Heart right ventricle (tissue), 16 donors: ENCODE results near the gene ZNF727. TPM values are rescaled to one million over a fixed set of nuclear protein-coding genes. Genes with fewer than 3 reads are reported as not detected.
"Not testable (repeated sequence)": the region's sequence is repeated elsewhere in the genome, so short reads cannot be mapped to it uniquely, and the experiment has no call there.

Source experiments
- ATAC-seq, 8 donors: fragments of 200-7000 bp; cut with Tn5 transposase; one replicate each; pipeline ENCODE4 v1.9.1; 2020; ENCODE audit warnings: mild to moderate bottlenecking in 8 of 8, moderate library complexity in 8 of 8, moderate number of reproducible peaks in 1 of 8
- DNase-seq, 2 donors: peaks; one replicate each; pipeline ENCODE4 v3.0.0-alpha.2; 2020
- H3K27ac ChIP-seq, 10 donors: fragments of 200-600 bp; sonication (generic) in 2 of 10; one replicate each; pipeline versions ENCODE4 v1.5.0 to v1.8.0; 2020 to 2022; ENCODE audit warnings: mild to moderate bottlenecking in 3 of 10
- H3K27me3 ChIP-seq, 7 donors: fragments of 200-600 bp; one replicate each; pipeline ENCODE4 v1.8.0; 2021 to 2022; ENCODE audit warnings: mild to moderate bottlenecking in 2 of 7
- H3K36me3 ChIP-seq, 9 donors: fragments of 200-600 bp; sonication (generic) in 1 of 9; one replicate each; pipeline versions ENCODE4 v1.5.0 to v1.8.0; 2020 to 2022; ENCODE audit warnings: mild to moderate bottlenecking in 2 of 9
- H3K4me1 ChIP-seq, 9 donors: fragments of 200-600 bp; sonication (generic) in 1 of 9; one replicate each; pipeline versions ENCODE4 v1.5.0 to v1.8.0; 2020 to 2022; ENCODE audit warnings: mild to moderate bottlenecking in 4 of 9
- H3K4me3 ChIP-seq, 10 donors: fragments of 200-600 bp; sonication (generic) in 2 of 10; one replicate each; pipeline versions ENCODE4 v1.5.0 to v1.8.0; 2020 to 2022; ENCODE audit warnings: mild to moderate bottlenecking in 7 of 10, moderate library complexity in 2 of 10
- H3K9me3 ChIP-seq, 11 donors: fragments of 200-600 bp in 10 of 11; sonication (generic) in 2 of 11; one replicate each; pipeline versions ENCODE4 v1.5.0 to v1.8.0; 2013 to 2022; ENCODE audit warnings: mild to moderate bottlenecking in 2 of 11, control low read depth in 1 of 11, moderate library complexity in 1 of 11
- WGBS, 2 donors: extraction: QIAGEN DNeasy Blood & Tissue Kit; methylation state at CpG; one replicate each; pipeline ENCODE4 v1.1.7; 2013; ENCODE audit warnings: inconsistent platforms in 1 of 2; 5-methylcytosine and 5-hydroxymethylcytosine counted together
- intact Hi-C, 10 donors: fragments of 100-400 bp; cut with DNase I; formaldehyde crosslinking; loops; one replicate each; pipeline versions ENCODE4 v1.11.1 to v1.14.2; 2022
- long read RNA-seq, 3 donors: library from polyadenylated mRNA; unstranded; transcript quantifications; one replicate each; pipeline ENCODE4 v2.0.0, GENCODE V29; 2020 to 2021
- polyA plus RNA-seq, 2 donors: library from polyadenylated mRNA; stranded (reverse); fragments of 200-250 nt; gene quantifications; one replicate each; pipeline ENCODE4 v1.2.3, GENCODE V29; 2013
- total RNA-seq, 10 donors: library from RNA; stranded (reverse); fragmentation: NEBNext Ultra II Directional in 3 of 10; extraction: Animal tissue kit (Norgen Biotek cat#: 25700) in 3 of 10; gene quantifications; one replicate each; pipeline versions ENCODE4 v1.2.1 to v1.2.4, GENCODE V29; 2021 to 2023
- TF ChIP-seq, protein P1 (sequence below), 9 donors: fragments of 200-600 bp; sonication (generic) in 2 of 9; IDR thresholded peaks; one replicate each; pipeline versions ENCODE4 v1.5.0 to v1.8.0; 2021 to 2022; ENCODE audit warnings: antibody characterized with exemption in 9 of 9, mild to moderate bottlenecking in 5 of 9, moderate library complexity in 1 of 9
- donor health status: Arrhythmogenic right ventricular cardiomyopathy.
- donor health status: ischemic (EF 13 %, LVEDD 7.1; RV severe dilation, severe dysfunction).
- donor health status: healthy with polysubstance abuse.
- donor health status: DM: no; HTN: yes; CAD: no.
- donor health status: DM: no; HTN: no; CAD: no.
- donor health status: ischemic (EF 25% LVEDD 6.9; RV normal size, moderate dysfunction).
- donor health status: ischemic (EF 25% LVEDD 5.7; RV mildly dilated, moderate dysfunction).
- donor health status: healthy.
- donor health status: DM: yes; HTN: yes; CAD: no.
- donor health status: Ischemic cardiomyopathy.
- donor health status: ischemic (EF 35%, LVEDD 5.7; RV mildly dilated, moderate dysfunction).
- donor health status: nonischemic (EF 11% LVEDD 7.7; RV severe dilation, severe dysfunction).
- donor health status: DM: yes; HTN: yes; CAD: no.
- donor health status: PGD.
- donor health status: ischemic (EF 29% LVEDD 5.4; RV normal size, mild dysfunction).
- donor health status: nonischemic (EF 23%, LVEDD 6.1; RV moderate dilation, normal function).

ZNF727 gene
- total RNA-seq (1 to 10 TPM; 1.4 to 5.1 (median 2.5) TPM), polyA plus RNA-seq (under 1 TPM in 1 of 2 donors, not detected in 1; 0.29 TPM)
- long read RNA-seq, donor 1, partial matches to known transcripts = 0 of 1 reads
- long read RNA-seq, donor 1, other reads (novel, unspliced or antisense) = 0 of 1 reads
- long read RNA-seq, donor 2, partial matches to known transcripts = 0 of 1 reads
- long read RNA-seq, donor 2, other reads (novel, unspliced or antisense) = 0 of 1 reads
- long read RNA-seq, donor 3, partial matches to known transcripts = 1 of 3 reads
- long read RNA-seq, donor 3, other reads (novel, unspliced or antisense) = 2 of 3 reads

DNA sequence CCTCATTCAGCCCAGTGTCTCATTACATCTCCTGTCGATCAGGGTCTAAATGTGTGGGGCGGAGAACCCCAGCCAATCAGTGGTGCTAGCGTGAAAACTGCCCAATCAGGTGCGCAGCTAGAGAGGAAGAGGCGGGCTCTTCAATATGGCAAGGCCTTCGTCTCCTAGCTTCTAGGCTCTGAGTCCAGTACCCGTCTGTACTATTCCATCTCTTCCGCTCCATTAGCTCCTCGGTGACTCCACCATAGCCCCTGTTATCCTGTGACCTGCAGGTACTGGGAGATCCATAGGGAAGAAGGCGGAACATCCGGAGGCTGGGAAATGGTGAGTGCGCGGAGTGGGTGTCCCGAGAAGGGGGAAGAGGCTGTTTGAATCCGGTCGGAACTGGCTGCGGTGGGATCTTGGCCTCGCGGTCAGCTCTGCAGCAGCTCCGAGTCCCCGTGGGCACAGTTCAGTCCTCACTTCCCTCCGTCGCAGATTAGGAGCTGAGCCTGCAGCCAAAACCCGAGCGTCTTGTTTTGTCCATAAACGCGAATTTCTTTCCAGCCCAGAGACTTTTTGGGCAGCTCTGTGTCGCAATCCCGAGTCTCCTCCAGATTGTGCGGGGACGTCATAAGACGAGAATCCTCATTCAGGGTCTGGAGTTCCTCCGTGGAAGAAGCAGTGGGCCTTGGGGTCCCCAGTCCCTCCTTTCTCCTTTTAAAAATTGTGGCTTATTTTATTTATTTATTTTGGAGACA, at the start of gene ZNF727:
Gene ZNF727, plus strand, starts transcription at position 134 of the 740 bp plus-strand sequence. Its CDS starts 188 bp downstream, at position 322.
- Histone ChIP-seq H3K27ac (peak within 1 kb of the TSS; percentile 31 to 88 (median 84)), H3K4me1 (peaks cover 0 to 10% (median 0%) of the 10 kb centered on the region in 9 donors), H3K4me3 (peak within 1 kb of the TSS; percentile 52 to 75 (median 62)), H3K36me3 (no peaks in the 10 kb centered on the region), H3K27me3 (no peaks in the 10 kb centered on the region), H3K9me3 (peaks cover 0 to 89% (median 4%) of the 10 kb centered on the region in 11 donors)
- WGBS, 2 donors = 6 to 9% methylated on average over 33 of the region's 33 CpGs
- TF ChIP-seq, protein P1, sequence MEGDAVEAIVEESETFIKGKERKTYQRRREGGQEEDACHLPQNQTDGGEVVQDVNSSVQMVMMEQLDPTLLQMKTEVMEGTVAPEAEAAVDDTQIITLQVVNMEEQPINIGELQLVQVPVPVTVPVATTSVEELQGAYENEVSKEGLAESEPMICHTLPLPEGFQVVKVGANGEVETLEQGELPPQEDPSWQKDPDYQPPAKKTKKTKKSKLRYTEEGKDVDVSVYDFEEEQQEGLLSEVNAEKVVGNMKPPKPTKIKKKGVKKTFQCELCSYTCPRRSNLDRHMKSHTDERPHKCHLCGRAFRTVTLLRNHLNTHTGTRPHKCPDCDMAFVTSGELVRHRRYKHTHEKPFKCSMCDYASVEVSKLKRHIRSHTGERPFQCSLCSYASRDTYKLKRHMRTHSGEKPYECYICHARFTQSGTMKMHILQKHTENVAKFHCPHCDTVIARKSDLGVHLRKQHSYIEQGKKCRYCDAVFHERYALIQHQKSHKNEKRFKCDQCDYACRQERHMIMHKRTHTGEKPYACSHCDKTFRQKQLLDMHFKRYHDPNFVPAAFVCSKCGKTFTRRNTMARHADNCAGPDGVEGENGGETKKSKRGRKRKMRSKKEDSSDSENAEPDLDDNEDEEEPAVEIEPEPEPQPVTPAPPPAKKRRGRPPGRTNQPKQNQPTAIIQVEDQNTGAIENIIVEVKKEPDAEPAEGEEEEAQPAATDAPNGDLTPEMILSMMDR (IDR thresholded peaks at IDR 0.05) = no peak
- DNase-seq (peak; percentile 65 to 84), ATAC-seq (peak; percentile 95 to 100 (median 98))
- intact Hi-C loops = loop anchor here in 2 of 10 donors (10.0 kb wide), 2 partner anchors 61 to 121 kb away; no protein-coding TSS in a partner anchor

DNA sequence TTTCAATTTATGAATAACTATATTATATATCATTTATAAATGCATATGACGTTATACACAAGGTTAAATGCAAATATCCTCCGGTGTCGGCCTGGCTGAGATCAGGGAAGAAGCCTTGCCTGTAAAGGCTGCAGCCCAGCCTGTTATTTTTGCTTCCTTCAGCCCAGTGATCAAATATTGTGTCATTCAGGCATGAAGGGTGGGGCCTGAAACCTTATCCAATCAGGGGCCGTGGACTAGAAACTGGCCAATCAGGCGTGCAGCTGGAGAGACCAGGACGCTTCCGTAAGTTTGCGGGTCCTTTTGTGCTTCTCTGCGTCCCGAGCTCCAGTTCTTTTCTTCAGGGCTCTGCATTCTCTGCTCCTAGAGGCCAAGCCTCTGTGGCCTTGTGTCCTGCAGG, 46.7 kb upstream of the ZNF727 start, which contains the start of gene ZNF722:
Gene ZNF722, plus strand, starts transcription at position 301 of the 400 bp plus-strand sequence. CDS start 113 bp downstream, outside the sequence.
- H3K9me3 ChIP-seq = peaks cover 0 to 94% (median 6%) of the 10 kb centered on the region in 11 donors
- no peaks in the 10 kb centered on the region for H3K4me1 ChIP-seq
- no peak within 1 kb of the TSS for H3K27ac ChIP-seq
- ATAC-seq (no peak), DNase-seq (no peak)
- no peaks in the 10 kb centered on the region for H3K36me3 ChIP-seq
- TF ChIP-seq, protein P1 (IDR thresholded peaks at IDR 0.05) = no peak
- intact Hi-C loops = no loop called here
- 88 to 89% methylated on average over 10 of the region's 10 CpGs for WGBS, 2 donors
- H3K4me3 ChIP-seq = no peak within 1 kb of the TSS
- no peaks in the 10 kb centered on the region for H3K27me3 ChIP-seq

DNA sequence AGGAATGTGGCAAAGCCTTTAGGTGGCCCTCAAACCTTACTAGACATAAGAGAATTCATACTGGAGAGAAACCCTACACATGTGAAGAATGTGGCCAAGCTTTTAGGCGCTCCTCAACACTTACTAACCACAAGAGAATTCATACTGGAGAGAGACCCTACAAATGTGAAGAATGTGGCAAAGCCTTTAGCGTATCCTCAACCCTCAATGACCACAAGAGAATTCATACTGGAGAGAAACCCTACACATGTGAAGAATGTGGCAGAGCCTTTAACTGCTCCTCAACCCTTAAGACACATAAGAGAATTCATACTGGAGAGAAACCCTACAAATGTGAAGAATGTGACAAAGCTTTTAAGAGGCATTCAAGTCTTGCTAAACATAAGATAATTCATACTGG, 29.7 kb upstream of the ZNF727 start:
- DNase-seq, H3K27ac ChIP-seq, H3K4me3 ChIP-seq, H3K36me3 ChIP-seq, ATAC-seq, intact Hi-C loops, H3K27me3 ChIP-seq, H3K4me1 ChIP-seq: not testable (repeated sequence)
- H3K9me3 ChIP-seq = peaks cover 0 to 97% (median 36%) of the 10 kb centered on the region in 11 donors
- 62 to 68% methylated on average over 2 of the region's 2 CpGs for WGBS, 2 donors

DNA sequence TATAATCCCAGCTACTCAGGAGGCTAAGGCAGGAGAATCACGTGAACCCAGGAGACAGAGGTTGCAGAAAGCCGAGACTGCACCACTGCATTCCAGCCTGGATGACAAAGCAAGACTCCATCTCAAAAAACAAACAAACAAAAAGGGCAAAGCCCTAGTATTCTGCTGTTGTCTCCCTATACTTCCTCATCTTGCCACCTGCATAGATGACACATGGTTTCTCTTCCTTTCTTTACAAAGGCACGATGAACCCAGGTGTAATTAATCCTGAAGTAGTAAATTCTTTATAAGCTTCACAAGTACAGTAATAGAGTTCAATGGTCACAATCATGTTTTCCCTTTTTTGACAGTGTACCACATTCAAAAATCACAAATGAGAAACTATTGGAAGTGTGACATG, 9.8 kb upstream of the ZNF727 start:
- Histone ChIP-seq H3K4me1 (no peaks in the 10 kb centered on the region), H3K4me3 (no peak overlapping the region), H3K9me3 (peaks cover 0 to 97% (median 29%) of the 10 kb centered on the region in 11 donors), H3K27ac (no peak overlapping the region), H3K36me3 (no peaks in the 10 kb centered on the region), H3K27me3 (peaks cover 0 to 18% (median 0%) of the 10 kb centered on the region in 7 donors)
- no peak for ATAC-seq
- no peak for DNase-seq
- 70 to 73% methylated on average over 3 of the region's 3 CpGs for WGBS, 2 donors
- intact Hi-C loops = no loop called here
- TF ChIP-seq, protein P1 (IDR thresholded peaks at IDR 0.05) = no peak
